SK-N-SH (cell line): Measurements from ENCODE around the gene ZNF646. TPM values are rescaled to one million over a fixed set of nuclear protein-coding genes. Genes with fewer than 3 reads are reported as not detected.

ENCODE experiments used
- CTCF ChIA-PET: fragments of 300-600, 350-600 bp; formaldehyde crosslinking; extraction: SDS; loops from one replicate; lab custom pipeline; 2021; lab: Yijun Ruan, JAX
- POLR2A ChIA-PET: fragments of 350-600 bp; sonication (Branson Sonifier 250); formaldehyde crosslinking; extraction: SDS; loops from one replicate; lab custom pipeline; 2020; ENCODE audit warnings: antibody characterized with exemption, inconsistent platforms; lab: Yijun Ruan, JAX
- DNase-seq: peaks from one replicate; pipeline ENCODE4 v3.0.0; 2012
- H2AFZ ChIP-seq: fragments of 200-600 bp; sonication (generic); 2 replicates; pipeline ENCODE4 v1.8.1; 2016; ENCODE audit warnings: antibody characterized with exemption, mild to moderate bottlenecking, low read depth
- H3F3A ChIP-seq: fragments of 200-600 bp; sonication (generic); replicated peaks from 2 replicates; pipeline ENCODE3; 2016; ENCODE audit warnings: antibody characterized with exemption, mild to moderate bottlenecking; ENCODE audit not compliant: insufficient read depth
- H3K27ac ChIP-seq, 2 experiments: fragments of 200-500 bp in 1 of 2; fragments of 200-600 bp in 1 of 2; sonication (Bioruptor generic) in 1 of 2; sonication (generic), shearing (Covaris generic) in 1 of 2; 2 replicates each; pipeline versions ENCODE4 v1.5.1 to v1.6.1; 2014 to 2016; ENCODE audit warnings: low read depth in 2 of 2, inconsistent platforms in 1 of 2, low read length in 1 of 2, mild to moderate bottlenecking in 1 of 2, mixed read lengths in 1 of 2
- H3K27me3 ChIP-seq: fragments of 200-600 bp; sonication (generic), shearing (Covaris generic); 2 replicates; pipeline ENCODE4 v1.6.1; 2016; ENCODE audit warnings: mixed run types; ENCODE audit not compliant: insufficient read depth
- H3K36me3 ChIP-seq, 2 experiments: fragments of 200-500 bp in 1 of 2; fragments of 200-600 bp in 1 of 2; sonication (Bioruptor generic) in 1 of 2; sonication (generic) in 1 of 2; replicated peaks in 1 of 2; 2 replicates each; pipeline versions ENCODE3 to v1.5.1; 2014 to 2016; ENCODE audit warnings: low read length in 1 of 2, mild to moderate bottlenecking in 1 of 2; ENCODE audit not compliant: insufficient read depth in 2 of 2, control insufficient read depth in 1 of 2
- H3K4me1 ChIP-seq, 2 experiments: fragments of 200-500 bp in 1 of 2; fragments of 200-600 bp in 1 of 2; sonication (Bioruptor generic) in 1 of 2; sonication (generic), shearing (Covaris generic) in 1 of 2; 2 replicates each; pipeline versions ENCODE4 v1.5.1 to v1.6.1; 2014 to 2016; ENCODE audit warnings: low read depth in 1 of 2, low read length in 1 of 2, mixed run types in 1 of 2; ENCODE audit not compliant: insufficient read depth in 2 of 2, control insufficient read depth in 1 of 2
- H3K4me2 ChIP-seq: fragments of 200-600 bp; sonication (generic), shearing (Covaris generic); 2 replicates; pipeline ENCODE4 v1.6.1; 2017; ENCODE audit warnings: mixed run types
- H3K4me3 ChIP-seq, 2 experiments: fragments of 200-500 bp in 1 of 2; fragments of 200-600 bp in 1 of 2; sonication (Bioruptor generic) in 1 of 2; sonication (generic), shearing (Covaris generic) in 1 of 2; 2 replicates each; pipeline versions ENCODE4 v1.5.1 to v1.8.1; 2014 to 2016; ENCODE audit warnings: low read depth in 2 of 2, inconsistent platforms in 1 of 2, low read length in 1 of 2, mild to moderate bottlenecking in 1 of 2, mixed read lengths in 1 of 2, moderate library complexity in 1 of 2
- H3K79me2 ChIP-seq: fragments of 200-600 bp; sonication (generic); 2 replicates; pipeline ENCODE4 v1.8.1; 2017; ENCODE audit warnings: mild to moderate bottlenecking; ENCODE audit not compliant: insufficient read depth
- H3K9ac ChIP-seq: fragments of 200-600 bp; sonication (generic); 2 replicates; pipeline ENCODE4 v1.6.1; 2017; ENCODE audit warnings: mixed run types
- H3K9me2 ChIP-seq: fragments of 200-600 bp; sonication (generic); 2 replicates; pipeline ENCODE4 v1.6.1; 2017; ENCODE audit warnings: mixed run types
- H3K9me3 ChIP-seq: fragments of 200-600 bp; sonication (generic); 2 replicates; pipeline ENCODE4 v1.6.1; 2017; ENCODE audit warnings: mixed run types, mild to moderate bottlenecking, moderate library complexity
- H4K20me1 ChIP-seq: fragments of 200-600 bp; sonication (generic); 2 replicates; pipeline ENCODE4 v1.6.1; 2017; ENCODE audit warnings: mild to moderate bottlenecking, mixed run types; ENCODE audit not compliant: insufficient read depth
- CHD2 ChIP-seq: fragments of 150-350 bp; IDR thresholded peaks from 2 replicates; pipeline ENCODE4 v1.6.1; 2018; ENCODE audit warnings: low read length; ENCODE audit not compliant: partially characterized antibody
- EP300 ChIP-seq, 2 experiments: IDR thresholded peaks; 2 replicates each; pipeline versions ENCODE4 v1.4.0 to v1.6.1; 2012; ENCODE audit warnings: borderline replicate concordance in 1 of 2, low read depth in 1 of 2, low read length in 1 of 2
- EZH2phosphoT487 ChIP-seq: fragments of 200-600 bp; sonication (generic); IDR thresholded peaks from 2 replicates; pipeline ENCODE4 v1.6.1; 2017; ENCODE audit warnings: low read depth, mixed run types, mild to moderate bottlenecking, antibody characterized with exemption, moderate library complexity, borderline replicate concordance
- FOXJ3 ChIP-seq: sonication (generic); formaldehyde crosslinking; IDR thresholded peaks from 2 replicates; pipeline ENCODE4 v1.5.1; 2020; ENCODE audit warnings: mild to moderate bottlenecking, missing genetic modification reagents
- FOXM1 ChIP-seq: IDR thresholded peaks from 2 replicates; pipeline ENCODE4 v1.4.0; 2012; ENCODE audit warnings: low read depth, mild to moderate bottlenecking
- GABPA ChIP-seq: IDR thresholded peaks from 2 replicates; pipeline ENCODE4 v1.4.0; 2012; ENCODE audit warnings: low read depth, mild to moderate bottlenecking
- MAX ChIP-seq: IDR thresholded peaks from 2 replicates; pipeline ENCODE4 v1.4.0; 2012; ENCODE audit warnings: low read depth
- MXI1 ChIP-seq: IDR thresholded peaks from 2 replicates; pipeline ENCODE4 v1.6.1; 2012; ENCODE audit warnings: mild to moderate bottlenecking, low read depth, low read length, improper control_type of control experiment
- NRF1 ChIP-seq: IDR thresholded peaks from 2 replicates; pipeline ENCODE4 v1.6.1; 2012; ENCODE audit warnings: low read depth, mild to moderate bottlenecking, low read length
- RCOR1 ChIP-seq: fragments of 150-350 bp; IDR thresholded peaks from 2 replicates; pipeline ENCODE4 v1.6.1; 2017; ENCODE audit warnings: antibody characterized with exemption, low read length
- REST ChIP-seq: IDR thresholded peaks from 2 replicates; pipeline ENCODE4 v1.6.1; 2012; ENCODE audit warnings: mild to moderate bottlenecking, low read depth, low read length, moderate library complexity
- RFX5 ChIP-seq: IDR thresholded peaks from 2 replicates; pipeline ENCODE4 v1.6.1; 2012; ENCODE audit warnings: mild to moderate bottlenecking, improper control_type of control experiment, low read length
- TEAD4 ChIP-seq: IDR thresholded peaks from 2 replicates; pipeline ENCODE4 v1.4.0; 2012; ENCODE audit warnings: mild to moderate bottlenecking, borderline replicate concordance; ENCODE audit not compliant: insufficient read depth
- USF1 ChIP-seq: IDR thresholded peaks from 2 replicates; pipeline ENCODE4 v1.4.0; 2012; ENCODE audit warnings: low read depth, borderline replicate concordance
- USF2 ChIP-seq: fragments of 150-350 bp; IDR thresholded peaks from 2 replicates; pipeline ENCODE4 v1.6.1; 2017; ENCODE audit warnings: antibody characterized with exemption, low read length, low read depth, borderline replicate concordance
- WGBS: methylation state at CpG from one replicate; pipeline ENCODE4 v1.1.6; 2017; ENCODE audit warnings: low lambda C conversion rate; 5-methylcytosine and 5-hydroxymethylcytosine counted together
- polyA plus RNA-seq, 3 experiments: library from polyadenylated mRNA; depleted of rRNA; stranded (reverse); fragments of >200 nt; gene quantifications; 2 replicates each; pipeline ENCODE4 v1.2.3, GENCODE V29; 2012

Gene ZNF646
- polyA plus RNA-seq, 1 of the 3 experiments (the other 2 are of a cell fraction) = 3.4 TPM

- H3K9ac ChIP-seq = no peak overlapping the region
- H2AFZ ChIP-seq = no peak overlapping the region
- peaks cover 12% of the 10 kb centered on the region; the same call in 1 of the 2 replicates for H4K20me1 ChIP-seq
- peaks cover 27 to 74% of the 10 kb centered on the region in 2 experiments for H3K36me3 ChIP-seq
- H3K9me2 ChIP-seq = no peaks in the 10 kb centered on the region
- no peaks in the 10 kb centered on the region for H3K9me3 ChIP-seq
- peaks cover 2 to 6% of the 10 kb centered on the region in 2 experiments; a peak in 3 of 4 replicates for H3K4me1 ChIP-seq
- H3K79me2 ChIP-seq = peaks cover 68% of the 10 kb centered on the region
- no peaks in the 10 kb centered on the region for H3K27me3 ChIP-seq
- POLR2A ChIA-PET = no interaction called here
- no peak for DNase-seq
- CTCF ChIA-PET = interaction anchor here (0.5 to 1.6 kb wide), 5 partner anchors 21 to 267 kb away, joined by 4 to 5 read pairs (median 4); partner anchors contain the start of gene HSD3B7
- no peak overlapping the region for H3K27ac ChIP-seq
- TF ChIP-seq EZH2phosphoT487 (no peak), MXI1 (no peak), FOXM1 (no peak), NRF1 (no peak), MAX (no peak), RFX5 (no peak), FOXJ3 (CRISPR knock-in tag) (no peak), TEAD4 (no peak), CHD2 (no peak), USF2 (no peak), EP300 (IDR thresholded peaks at IDR 0.05; ENCODE audit: borderline replicate concordance in 1 of 2, low read depth in 1 of 2, low read length in 1 of 2) (no peak), GABPA (no peak), USF1 (no peak), REST (no peak), RCOR1 (no peak)
- TF ChIP-seq, all 33 proteins: peak for 0
- Histone ChIP-seq H3K4me3 (no peak overlapping the region), H3K4me2 (no peak overlapping the region), H3F3A (no peaks in the 10 kb centered on the region)
- 97% methylated on average over 23 of the region's 40 CpGs for WGBS
Observed at GRCh38 chr16:31080035-31080629, 5.9 kb downstream of the ZNF646 start.
